ENCODE data around the gene TCAP. TPM values are rescaled to one million over a fixed set of nuclear protein-coding genes. Genes with fewer than 3 reads are reported as not detected.

Gene TCAP
- total and polyA plus RNA-seq, 2 experiments from 2014 or later, result 0.61 to 2.1 TPM

DNA sequence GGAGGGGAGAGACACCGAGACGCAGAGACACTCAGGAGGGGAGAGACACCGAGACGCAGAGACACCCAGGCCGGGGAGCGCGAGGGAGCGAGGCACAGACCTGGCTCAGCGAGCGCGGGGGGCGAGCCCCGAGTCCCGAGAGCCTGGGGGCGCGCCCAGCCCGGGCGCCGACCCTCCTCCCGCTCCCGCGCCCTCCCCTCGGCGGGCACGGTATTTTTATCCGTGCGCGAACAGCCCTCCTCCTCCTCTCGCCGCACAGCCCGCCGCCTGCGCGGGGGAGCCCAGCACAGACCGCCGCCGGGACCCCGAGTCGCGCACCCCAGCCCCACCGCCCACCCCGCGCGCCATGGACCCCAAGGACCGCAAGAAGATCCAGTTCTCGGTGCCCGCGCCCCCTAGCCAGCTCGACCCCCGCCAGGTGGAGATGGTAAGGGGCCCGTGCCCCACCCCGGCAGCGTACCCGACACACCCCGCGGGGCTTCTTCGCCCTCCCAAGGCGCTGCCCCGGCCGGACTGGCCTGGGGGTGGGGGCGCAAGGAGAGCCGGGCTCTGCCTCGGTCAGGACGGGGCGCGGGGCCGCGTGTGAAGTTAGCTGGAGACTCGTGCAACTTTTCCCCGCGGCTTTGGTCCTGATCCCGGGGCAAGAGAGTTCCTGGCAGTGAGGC, 38.0 kb upstream of the TCAP start:
- Histone ChIP-seq H3K27ac (ENCODE audit: low read depth) (no peak overlapping the region), H3K79me2 (replicated peaks; ENCODE audit: insufficient read depth) (no peaks in the 10 kb centered on the region), H3K27me3 (ENCODE audit: insufficient read depth) (peaks cover 69% of the 10 kb centered on the region), H3F3A (replicated peaks; ENCODE audit: low read depth) (0 out of 2 replicates have a peak, but pooled peaks cover 10% of the 10 kb centered on the region), H3K4me1 (ENCODE audit: insufficient read depth) (peaks cover 50% of the 10 kb centered on the region), H3K9me2 (ENCODE audit: insufficient read depth) (no peaks in the 10 kb centered on the region), H3K36me3 (ENCODE audit: insufficient read depth) (no peaks in the 10 kb centered on the region), H3K4me2 (peak overlapping the region; percentile 95), H2AFZ (peak overlapping the region; percentile 91; the same call in 1 of the 2 replicates), H4K20me1 (replicated peaks; ENCODE audit: insufficient read depth) (no peaks in the 10 kb centered on the region), H3K4me3 (peak overlapping the region; percentile 91)
- 0 out of 3 replicates have a peak, but pooled peaks cover 2% of the 10 kb centered on the region for H3K36me3 Mint-ChIP-seq (ENCODE audit: low read depth)
- peaks cover 64% of the 10 kb centered on the region for H3K27me3 Mint-ChIP-seq (ENCODE audit: insufficient read depth, low read depth, poor library complexity)
- TF ChIP-seq STAT1 (IDR thresholded peaks at IDR 0.05; ENCODE audit: unreplicated experiment) (no peak), EZH2 (IDR thresholded peaks at IDR 0.05; ENCODE audit: low read depth, unreplicated experiment) (peak; percentile 2)
- H3K27ac Mint-ChIP-seq, result no peak overlapping the region
- DNase-seq (ENCODE audit: low spot score) (no peak), ATAC-seq (peak; percentile 16)
- no peaks in the 10 kb centered on the region; the same call in 2 of the 3 replicates for H3K9me3 Mint-ChIP-seq
- peak overlapping the region; percentile 86 for H3K4me3 Mint-ChIP-seq
- H3K4me1 Mint-ChIP-seq, result peaks cover 69% of the 10 kb centered on the region

DNA sequence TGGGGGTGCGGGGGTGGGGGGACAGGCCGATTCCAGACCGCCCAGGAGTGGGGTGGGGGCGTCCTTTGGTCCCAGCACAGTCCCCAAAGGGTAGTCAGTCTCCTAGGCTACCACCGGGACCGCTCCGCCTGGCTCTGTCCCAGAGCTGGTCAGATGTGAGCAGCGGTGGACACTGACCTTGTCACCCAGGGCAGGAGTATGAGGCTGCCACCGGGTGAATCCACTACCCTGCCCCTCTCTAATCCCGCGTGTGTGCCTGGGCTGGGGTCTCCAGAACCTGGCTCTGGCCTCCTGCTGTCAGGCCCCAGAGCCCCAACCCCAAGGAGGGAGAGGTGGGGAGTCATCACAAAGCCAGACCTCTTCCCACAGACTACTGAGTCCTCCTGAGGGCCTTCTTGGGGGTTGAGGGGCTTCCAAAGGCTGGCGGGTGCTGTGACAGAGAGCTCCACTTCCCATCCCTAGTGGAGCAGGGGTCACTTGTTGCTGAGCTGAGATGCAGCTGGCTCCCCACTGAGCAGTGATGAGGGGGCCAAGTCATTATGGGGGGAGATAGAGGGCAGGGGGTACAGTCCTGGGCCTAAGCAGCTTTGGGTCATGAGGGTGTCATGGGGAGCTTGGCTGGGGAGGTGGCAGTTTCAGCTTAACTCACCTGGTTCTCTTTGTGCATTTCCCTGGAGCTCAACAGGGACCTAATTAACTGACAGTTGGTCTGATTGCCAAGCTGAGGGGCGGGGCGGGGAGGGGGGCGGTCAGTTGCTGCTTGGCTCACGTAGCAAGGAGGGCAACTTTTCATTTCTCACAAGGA, 37.2 kb upstream of the TCAP start:
- Histone ChIP-seq H3K36me3 (ENCODE audit: insufficient read depth) (no peaks in the 10 kb centered on the region), H3F3A (replicated peaks; ENCODE audit: low read depth) (0 out of 2 replicates have a peak, but pooled peaks cover 10% of the 10 kb centered on the region), H3K4me1 (ENCODE audit: insufficient read depth) (peaks cover 55% of the 10 kb centered on the region), H3K27ac (ENCODE audit: low read depth) (no peak overlapping the region), H3K4me3 (peak overlapping the region; percentile 91), H3K9me2 (ENCODE audit: insufficient read depth) (no peaks in the 10 kb centered on the region), H3K4me2 (peak overlapping the region; percentile 95), H4K20me1 (replicated peaks; ENCODE audit: insufficient read depth) (no peaks in the 10 kb centered on the region), H2AFZ (no peak overlapping the region), H3K79me2 (replicated peaks; ENCODE audit: insufficient read depth) (no peaks in the 10 kb centered on the region), H3K27me3 (ENCODE audit: insufficient read depth) (peaks cover 64% of the 10 kb centered on the region)
- H3K4me3 Mint-ChIP-seq, result peak overlapping the region; percentile 86
- peak; percentile 4 for TF ChIP-seq EZH2 (IDR thresholded peaks at IDR 0.05; ENCODE audit: low read depth, unreplicated experiment)
- TF ChIP-seq STAT1 (IDR thresholded peaks at IDR 0.05; ENCODE audit: unreplicated experiment), result no peak
- DNase-seq (ENCODE audit: low spot score) (peak; percentile 38), ATAC-seq (peak; percentile 4)
- peaks cover 60% of the 10 kb centered on the region for H3K27me3 Mint-ChIP-seq (ENCODE audit: insufficient read depth, low read depth, poor library complexity)
- peaks cover 74% of the 10 kb centered on the region for H3K4me1 Mint-ChIP-seq
- H3K27ac Mint-ChIP-seq, result no peak overlapping the region
- H3K9me3 Mint-ChIP-seq, result no peaks in the 10 kb centered on the region; the same call in 2 of the 3 replicates
- 0 out of 3 replicates have a peak, but pooled peaks cover 2% of the 10 kb centered on the region for H3K36me3 Mint-ChIP-seq (ENCODE audit: low read depth)

DNA sequence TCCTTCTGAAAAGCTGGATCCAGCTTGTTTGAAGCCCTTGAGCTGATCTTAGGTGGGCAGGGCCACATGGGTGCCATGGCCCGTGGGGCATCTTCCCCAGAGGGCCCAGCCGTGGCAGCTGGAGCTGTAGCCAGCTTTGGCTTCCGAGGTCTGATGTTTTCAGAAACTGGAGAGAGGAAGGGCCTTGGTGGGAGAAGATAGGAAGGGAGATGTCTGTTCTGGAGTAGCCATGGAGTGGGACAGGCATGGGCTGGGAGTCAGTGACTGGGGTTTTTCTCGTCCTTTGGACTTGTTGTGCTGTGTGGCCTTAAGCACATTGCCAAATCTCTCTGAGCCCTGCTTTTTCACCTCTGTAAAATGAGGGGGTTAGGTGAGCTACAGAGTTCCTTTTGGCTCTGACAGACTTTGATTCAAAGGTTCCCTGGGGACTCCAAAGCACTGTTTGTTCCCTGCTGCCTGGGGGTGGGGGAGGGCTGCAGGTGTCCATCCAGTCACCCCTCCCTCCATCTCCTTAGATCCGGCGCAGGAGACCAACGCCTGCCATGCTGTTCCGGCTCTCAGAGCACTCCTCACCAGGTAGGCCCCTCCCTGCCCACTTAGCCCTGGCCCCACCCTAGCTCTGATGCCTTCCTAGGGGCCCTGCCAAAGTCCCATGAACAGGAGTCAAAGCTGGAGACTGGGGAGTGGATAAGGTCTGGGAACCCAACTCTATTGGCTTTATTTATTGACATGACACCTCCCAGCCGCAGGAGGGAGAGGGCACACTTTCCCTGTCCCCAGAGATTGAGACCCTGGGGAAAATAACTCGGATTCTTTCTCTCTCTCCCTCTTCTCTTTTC, 36.3 kb upstream of the TCAP start:
- H3K9me3 Mint-ChIP-seq, result no peaks in the 10 kb centered on the region; the same call in 2 of the 3 replicates
- no peak for DNase-seq (ENCODE audit: low spot score)
- no peak overlapping the region for H3K27ac ChIP-seq (ENCODE audit: low read depth)
- peak overlapping the region; percentile 91; the same call in 1 of the 2 replicates for H3K4me3 ChIP-seq
- H3K79me2 ChIP-seq (replicated peaks; ENCODE audit: insufficient read depth), result no peaks in the 10 kb centered on the region
- no peak overlapping the region for H3K27ac Mint-ChIP-seq
- no peaks in the 10 kb centered on the region for H3K36me3 ChIP-seq (ENCODE audit: insufficient read depth)
- peaks cover 50% of the 10 kb centered on the region for H3K4me1 ChIP-seq (ENCODE audit: insufficient read depth)
- H3K27me3 ChIP-seq (ENCODE audit: insufficient read depth), result peaks cover 54% of the 10 kb centered on the region
- peak overlapping the region; percentile 20; the same call in 1 of the 3 replicates for H3K4me3 Mint-ChIP-seq
- no peaks in the 10 kb centered on the region for H4K20me1 ChIP-seq (replicated peaks; ENCODE audit: insufficient read depth)
- peak overlapping the region; percentile 95 for H3K4me2 ChIP-seq
- H3K27me3 Mint-ChIP-seq (ENCODE audit: insufficient read depth, low read depth, poor library complexity), result peaks cover 57% of the 10 kb centered on the region
- peaks cover 75% of the 10 kb centered on the region for H3K4me1 Mint-ChIP-seq
- H3K36me3 Mint-ChIP-seq (ENCODE audit: low read depth), result 0 out of 3 replicates have a peak, but pooled peaks cover 2% of the 10 kb centered on the region
- 0 out of 2 replicates have a peak, but pooled peaks cover 10% of the 10 kb centered on the region for H3F3A ChIP-seq (replicated peaks; ENCODE audit: low read depth)
- no peak overlapping the region for H2AFZ ChIP-seq
- no peak for ATAC-seq
- H3K9me2 ChIP-seq (ENCODE audit: insufficient read depth), result no peaks in the 10 kb centered on the region
- TF ChIP-seq STAT1 (IDR thresholded peaks at IDR 0.05; ENCODE audit: unreplicated experiment) (no peak), NANOG (IDR thresholded peaks at IDR 0.05; ENCODE audit: borderline replicate concordance) (no peak), EZH2 (IDR thresholded peaks at IDR 0.05; ENCODE audit: low read depth, unreplicated experiment) (no peak), EZH2phosphoT487 (IDR thresholded peaks at IDR 0.05; ENCODE audit: unreplicated experiment) (no peak)
- TF ChIP-seq, protein P1, sequence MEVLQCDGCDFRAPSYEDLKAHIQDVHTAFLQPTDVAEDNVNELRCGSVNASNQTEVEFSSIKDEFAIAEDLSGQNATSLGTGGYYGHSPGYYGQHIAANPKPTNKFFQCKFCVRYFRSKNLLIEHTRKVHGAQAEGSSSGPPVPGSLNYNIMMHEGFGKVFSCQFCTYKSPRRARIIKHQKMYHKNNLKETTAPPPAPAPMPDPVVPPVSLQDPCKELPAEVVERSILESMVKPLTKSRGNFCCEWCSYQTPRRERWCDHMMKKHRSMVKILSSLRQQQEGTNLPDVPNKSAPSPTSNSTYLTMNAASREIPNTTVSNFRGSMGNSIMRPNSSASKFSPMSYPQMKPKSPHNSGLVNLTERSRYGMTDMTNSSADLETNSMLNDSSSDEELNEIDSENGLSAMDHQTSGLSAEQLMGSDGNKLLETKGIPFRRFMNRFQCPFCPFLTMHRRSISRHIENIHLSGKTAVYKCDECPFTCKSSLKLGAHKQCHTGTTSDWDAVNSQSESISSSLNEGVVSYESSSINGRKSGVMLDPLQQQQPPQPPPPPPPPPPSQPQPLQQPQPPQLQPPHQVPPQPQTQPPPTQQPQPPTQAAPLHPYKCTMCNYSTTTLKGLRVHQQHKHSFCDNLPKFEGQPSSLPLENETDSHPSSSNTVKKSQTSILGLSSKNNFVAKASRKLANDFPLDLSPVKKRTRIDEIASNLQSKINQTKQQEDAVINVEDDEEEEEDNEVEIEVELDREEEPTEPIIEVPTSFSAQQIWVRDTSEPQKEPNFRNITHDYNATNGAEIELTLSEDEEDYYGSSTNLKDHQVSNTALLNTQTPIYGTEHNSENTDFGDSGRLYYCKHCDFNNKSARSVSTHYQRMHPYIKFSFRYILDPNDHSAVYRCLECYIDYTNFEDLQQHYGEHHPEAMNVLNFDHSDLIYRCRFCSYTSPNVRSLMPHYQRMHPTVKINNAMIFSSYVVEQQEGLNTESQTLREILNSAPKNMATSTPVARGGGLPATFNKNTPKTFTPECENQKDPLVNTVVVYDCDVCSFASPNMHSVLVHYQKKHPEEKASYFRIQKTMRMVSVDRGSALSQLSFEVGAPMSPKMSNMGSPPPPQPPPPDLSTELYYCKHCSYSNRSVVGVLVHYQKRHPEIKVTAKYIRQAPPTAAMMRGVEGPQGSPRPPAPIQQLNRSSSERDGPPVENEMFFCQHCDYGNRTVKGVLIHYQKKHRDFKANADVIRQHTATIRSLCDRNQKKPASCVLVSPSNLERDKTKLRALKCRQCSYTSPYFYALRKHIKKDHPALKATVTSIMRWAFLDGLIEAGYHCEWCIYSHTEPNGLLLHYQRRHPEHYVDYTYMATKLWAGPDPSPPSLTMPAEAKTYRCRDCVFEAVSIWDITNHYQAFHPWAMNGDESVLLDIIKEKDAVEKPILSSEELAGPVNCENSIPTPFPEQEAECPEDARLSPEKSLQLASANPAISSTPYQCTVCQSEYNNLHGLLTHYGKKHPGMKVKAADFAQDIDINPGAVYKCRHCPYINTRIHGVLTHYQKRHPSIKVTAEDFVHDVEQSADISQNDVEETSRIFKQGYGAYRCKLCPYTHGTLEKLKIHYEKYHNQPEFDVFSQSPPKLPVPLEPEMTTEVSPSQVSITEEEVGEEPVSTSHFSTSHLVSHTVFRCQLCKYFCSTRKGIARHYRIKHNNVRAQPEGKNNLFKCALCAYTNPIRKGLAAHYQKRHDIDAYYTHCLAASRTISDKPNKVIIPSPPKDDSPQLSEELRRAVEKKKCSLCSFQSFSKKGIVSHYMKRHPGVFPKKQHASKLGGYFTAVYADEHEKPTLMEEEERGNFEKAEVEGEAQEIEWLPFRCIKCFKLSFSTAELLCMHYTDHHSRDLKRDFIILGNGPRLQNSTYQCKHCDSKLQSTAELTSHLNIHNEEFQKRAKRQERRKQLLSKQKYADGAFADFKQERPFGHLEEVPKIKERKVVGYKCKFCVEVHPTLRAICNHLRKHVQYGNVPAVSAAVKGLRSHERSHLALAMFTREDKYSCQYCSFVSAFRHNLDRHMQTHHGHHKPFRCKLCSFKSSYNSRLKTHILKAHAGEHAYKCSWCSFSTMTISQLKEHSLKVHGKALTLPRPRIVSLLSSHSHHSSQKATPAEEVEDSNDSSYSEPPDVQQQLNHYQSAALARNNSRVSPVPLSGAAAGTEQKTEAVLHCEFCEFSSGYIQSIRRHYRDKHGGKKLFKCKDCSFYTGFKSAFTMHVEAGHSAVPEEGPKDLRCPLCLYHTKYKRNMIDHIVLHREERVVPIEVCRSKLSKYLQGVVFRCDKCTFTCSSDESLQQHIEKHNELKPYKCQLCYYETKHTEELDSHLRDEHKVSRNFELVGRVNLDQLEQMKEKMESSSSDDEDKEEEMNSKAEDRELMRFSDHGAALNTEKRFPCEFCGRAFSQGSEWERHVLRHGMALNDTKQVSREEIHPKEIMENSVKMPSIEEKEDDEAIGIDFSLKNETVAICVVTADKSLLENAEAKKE (CRISPR knock-in tag; IDR thresholded peaks at IDR 0.05), result no peak
